Fibroblast of skin of left biceps (primary cell): ENCODE measurements around the gene LRRC53.

Source experiments
- DNase-seq, 2 experiments: peaks; one replicate each; pipeline ENCODE4 v3.0.0-alpha.2; 2013; ENCODE audit warnings: low read depth in 2 of 2

LRRC53 gene

GRCh38 chr1:74436078-74436477, 76.3 kb downstream of the LRRC53 start:
- DNase-seq, result no peak

GRCh38 chr1:74434321-74434720, 78.1 kb downstream of the LRRC53 start:
- no peak for DNase-seq

GRCh38 chr1:74432325-74432724, 80.1 kb downstream of the LRRC53 start:
- DNase-seq, result no peak

DNA sequence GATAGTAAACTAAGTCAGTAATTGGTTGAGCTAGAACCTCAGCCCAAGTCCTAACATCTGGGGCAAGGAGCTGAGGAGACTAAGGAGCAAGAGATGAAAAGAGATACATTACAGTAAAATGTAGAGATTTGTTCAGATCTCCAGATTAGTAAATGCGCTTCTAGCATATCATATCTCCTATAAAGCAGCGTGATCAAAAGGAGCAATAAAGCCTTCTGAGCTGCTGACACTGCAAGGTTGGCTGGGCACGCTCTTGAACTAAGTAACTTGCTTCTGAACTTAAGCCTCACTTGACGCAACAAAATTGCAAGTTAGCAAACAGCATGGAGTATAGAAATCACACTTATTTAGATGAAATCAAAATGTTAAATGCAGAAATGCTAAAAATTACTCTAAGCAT, 80.9 kb downstream of the LRRC53 start:
- DNase-seq, result no peak

DNA sequence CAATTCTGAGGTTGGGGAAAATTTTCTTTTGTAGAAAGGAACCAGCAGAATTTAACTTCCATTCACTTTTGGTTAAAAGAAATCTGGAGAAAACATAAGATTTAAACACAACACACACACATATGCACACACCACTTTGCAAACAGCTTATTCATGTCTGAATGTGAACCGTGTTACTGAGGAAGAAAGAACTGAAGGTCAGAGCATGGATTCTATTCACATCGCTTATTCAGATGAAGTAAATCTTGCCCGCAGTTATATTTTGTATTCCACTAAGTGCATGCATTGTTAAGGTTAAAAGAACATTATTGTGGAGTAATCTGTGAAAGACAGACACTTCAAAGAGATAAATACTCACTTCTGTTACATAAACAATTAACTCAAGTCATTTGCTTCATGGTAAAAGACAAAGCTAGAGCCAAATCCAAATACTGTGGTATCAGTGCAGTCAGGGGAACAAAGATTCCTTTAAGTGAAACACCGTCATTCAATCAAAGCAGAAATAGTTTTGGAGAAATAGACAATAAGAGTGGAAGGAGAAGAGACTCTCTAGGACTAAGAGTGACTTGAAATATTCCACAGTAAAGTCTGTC, 82.0 kb downstream of the LRRC53 start:
- no peak for DNase-seq

DNA sequence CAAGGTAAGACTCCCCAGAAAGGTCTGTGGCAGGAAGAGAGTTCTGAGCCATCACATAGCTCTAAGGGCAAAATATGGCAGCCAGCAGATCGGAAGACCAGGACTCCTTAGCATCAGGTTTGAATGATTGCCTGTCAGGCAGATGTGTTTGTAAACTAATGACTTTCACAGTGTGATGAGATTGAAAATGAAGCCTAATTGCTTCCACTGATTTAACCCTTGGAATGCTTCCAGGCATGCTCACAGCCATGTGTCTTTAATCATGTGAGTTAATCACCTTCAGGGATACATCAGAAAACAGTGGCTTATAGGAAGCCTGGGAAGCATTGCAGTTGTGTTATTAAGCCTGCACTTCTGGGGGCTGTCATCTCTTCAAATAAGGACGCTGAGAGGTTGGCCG, 82.8 kb downstream of the LRRC53 start:
- no peak for DNase-seq

GRCh38 chr1:74427681-74428080, 84.7 kb downstream of the LRRC53 start:
- peak; percentile 25 to 32 for DNase-seq

DNA sequence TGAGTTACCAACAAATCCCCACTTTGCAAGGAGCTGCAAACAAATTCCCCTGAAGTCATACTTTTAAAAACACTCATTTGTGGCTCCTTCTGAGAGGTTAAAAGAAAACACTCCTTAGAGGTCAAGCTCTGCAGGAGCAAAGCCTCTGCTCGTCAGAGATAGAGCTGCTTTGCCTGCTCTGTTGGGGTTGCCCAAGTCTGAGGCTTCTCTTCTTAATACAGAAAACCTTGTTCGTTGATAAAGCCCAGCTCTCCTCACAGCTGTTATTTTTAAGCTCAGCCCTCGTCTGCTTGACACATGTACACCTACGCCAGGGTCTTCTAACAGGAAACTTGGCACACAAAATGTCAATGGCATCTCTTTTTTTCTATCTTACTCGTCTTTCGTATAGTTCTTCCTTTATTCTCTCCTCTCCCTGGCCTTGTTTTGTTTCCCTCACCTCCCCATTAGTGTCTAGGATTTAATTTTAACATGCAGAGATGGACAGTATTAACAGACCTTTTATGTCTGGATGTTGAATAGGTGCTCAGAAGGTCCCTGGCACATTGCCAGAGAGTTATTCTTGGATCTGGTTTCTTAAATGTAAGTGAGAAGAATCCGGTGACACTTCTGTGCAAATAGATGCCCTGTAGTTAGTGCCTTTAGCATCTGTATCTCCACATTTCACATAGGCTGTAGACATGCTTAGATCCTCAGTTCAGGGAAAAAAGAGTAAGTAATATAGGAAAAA, 86.0 kb downstream of the LRRC53 start:
- no peak for DNase-seq

GRCh38 chr1:74425676-74426075, 86.7 kb downstream of the LRRC53 start:
- DNase-seq, result no peak

- peak in 1 of 2 experiments; percentile 15 for DNase-seq
Observed at GRCh38 chr1:74423471-74423870, 88.9 kb downstream of the LRRC53 start.

DNA sequence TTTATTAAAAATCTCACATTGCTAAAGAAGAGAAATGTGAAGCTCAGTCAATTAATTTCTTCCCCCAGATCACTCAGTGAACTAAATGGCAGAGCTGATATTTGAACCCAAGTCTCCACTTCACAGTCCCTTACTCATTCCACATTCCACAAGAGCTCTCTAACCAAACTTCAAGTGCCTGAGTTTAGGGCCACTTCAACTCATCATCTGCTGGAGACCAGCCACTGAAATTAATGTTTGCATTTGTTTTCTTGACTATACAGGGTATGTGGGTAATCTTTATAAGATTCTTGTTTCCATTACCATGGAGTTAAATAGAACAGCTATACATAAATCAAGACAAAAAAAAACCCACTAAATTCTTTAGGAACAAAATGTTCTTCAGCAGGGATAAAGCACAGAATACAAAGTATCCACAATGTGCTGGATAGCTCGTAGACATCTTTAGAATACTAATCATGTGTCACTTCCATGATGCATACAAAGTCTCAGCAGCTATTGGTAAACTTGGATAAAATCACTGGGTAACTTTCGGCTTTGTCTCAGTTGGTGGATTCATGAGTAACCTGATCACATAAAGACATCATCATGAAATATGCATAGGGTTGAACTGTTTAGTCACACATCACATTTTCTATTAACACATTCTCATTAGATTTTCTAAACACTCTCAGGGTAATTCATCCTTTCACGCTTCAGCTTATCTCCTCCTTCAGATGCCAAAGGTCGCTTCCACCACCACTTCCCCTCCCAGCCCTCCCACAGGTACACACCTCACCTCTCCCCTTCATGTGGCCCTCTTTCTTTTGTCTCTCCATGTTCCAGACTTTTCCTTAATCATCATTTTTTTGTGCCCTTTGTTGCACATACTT, 89.8 kb downstream of the LRRC53 start:
- no peak for DNase-seq

DNA sequence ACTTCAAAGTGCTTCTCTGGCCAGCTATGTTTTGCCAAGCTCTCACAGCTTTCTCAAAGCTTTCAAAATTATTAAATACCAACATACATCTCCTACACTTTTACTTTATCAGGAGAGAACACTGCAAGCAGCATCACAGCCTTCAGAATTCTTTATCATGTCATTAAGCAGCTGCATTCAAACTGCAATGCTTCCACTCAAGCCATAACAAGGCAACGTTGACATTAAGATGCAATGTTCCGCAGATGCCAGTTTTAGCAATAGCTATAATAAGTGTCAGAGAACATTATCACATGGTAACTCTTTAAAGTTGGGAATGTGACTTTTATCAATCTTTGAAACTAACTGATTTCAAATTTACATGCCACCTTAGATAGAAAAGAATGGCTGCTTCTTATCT, 91.9 kb downstream of the LRRC53 start:
- no peak for DNase-seq
